Measurements from ENCODE around the gene BST1. TPM values are rescaled to one million over a fixed set of nuclear protein-coding genes. Genes with fewer than 3 reads are reported as not detected.

The BST1 gene
- total and polyA plus RNA-seq, 2 of the 8 experiments (the other 6 are each of a cell fraction or from before 2014, with no cell fraction given): 0.52 to 0.54 TPM

- FAIRE-seq: no peak
- H3K23ac ChIP-seq (ENCODE audit: insufficient read length): no peak overlapping the region
- H3K4me3 ChIP-seq (ENCODE audit: extremely low read depth in 1 of 4, insufficient read depth in 2 of 4, low read depth in 3 of 4, low read length in 4 of 4): no peak overlapping the region
- no peak overlapping the region for H2AFZ ChIP-seq (ENCODE audit: low read length)
- H2AK5ac ChIP-seq (ENCODE audit: low read depth, low read length): no peak overlapping the region
- ChIA-PET CTCF (ENCODE audit: partially characterized antibody) (no interaction called here), POLR2A (ENCODE audit: partially characterized antibody) (no interaction called here)
- no peak overlapping the region for H2BK120ac ChIP-seq (replicated peaks; ENCODE audit: low read depth, low read length)
- TF ChIP-seq MAX (IDR thresholded peaks at IDR 0.05): no peak
- no peak overlapping the region for H4K5ac ChIP-seq (ENCODE audit: insufficient read length, low read depth, low read length)
- no peak overlapping the region for H2BK5ac ChIP-seq (ENCODE audit: low read depth, low read length)
- no peak overlapping the region for H2BK15ac ChIP-seq (ENCODE audit: low read length)
- H2BK20ac ChIP-seq (ENCODE audit: low read length): no peak overlapping the region
- no peak overlapping the region for H4K8ac ChIP-seq (ENCODE audit: extremely low read depth, insufficient read depth, low read length)
- no peak overlapping the region for H3K14ac ChIP-seq (ENCODE audit: insufficient read length)
- H3K79me1 ChIP-seq (ENCODE audit: low read depth, low read length): no peaks in the 10 kb centered on the region
- H3K36me3 ChIP-seq (ENCODE audit: control insufficient read depth in 2 of 4, insufficient read depth in 4 of 4, low read length in 3 of 4): no peaks in the 10 kb centered on the region
- no peak overlapping the region for H3K9ac ChIP-seq (replicated peaks in 1 of 4; ENCODE audit: extremely low read depth in 1 of 4, low read depth in 3 of 4, low read length in 3 of 4)
- no peak overlapping the region for H3K4me2 ChIP-seq (ENCODE audit: insufficient read depth in 1 of 2, low read depth in 2 of 2, low read length in 2 of 2)
- WGBS, 2 experiments (ENCODE audit: extremely low coverage in 1 of 2, insufficient coverage in 1 of 2, insufficient read length in 1 of 2, insufficient replicate concordance in 2 of 2, low coverage in 1 of 2, low lambda C conversion rate in 2 of 2, missing lambda C conversion rate in 1 of 2): 78% methylated on average over 1 of the region's 1 CpG; no CpG with 5 or more reads in 1 of the 2 experiments
- no peaks in the 10 kb centered on the region for H3K4me1 ChIP-seq (replicated peaks in 1 of 4; ENCODE audit: control insufficient read depth in 3 of 4, insufficient read depth in 4 of 4, low read length in 3 of 4)
- no peak for DNase-seq (ENCODE audit: low read depth in 1 of 2, low spot score in 2 of 2)
- H3K23me2 ChIP-seq (ENCODE audit: low read depth, low read length): no peaks in the 10 kb centered on the region
- H4K20me1 ChIP-seq (replicated peaks in 1 of 2; ENCODE audit: control insufficient read depth in 1 of 2, insufficient read depth in 2 of 2, low read length in 2 of 2): no peaks in the 10 kb centered on the region
- no peak overlapping the region for H3K27ac ChIP-seq (ENCODE audit: low read depth, low read length)
- no peak overlapping the region for H3K4ac ChIP-seq (replicated peaks; ENCODE audit: insufficient read length, low read depth, low read length)
- no peak overlapping the region for H3K56ac ChIP-seq (replicated peaks; ENCODE audit: insufficient read length, low read depth, low read length)
- H3K27me3 ChIP-seq (replicated peaks in 1 of 4; ENCODE audit: control insufficient read depth in 3 of 4, extremely low read depth in 1 of 4, insufficient read depth in 3 of 4, low read length in 3 of 4): peaks cover 0 to 1% (median 0%) of the 10 kb centered on the region in 4 experiments; a peak in 1 of 7 replicates
- H2BK12ac ChIP-seq (ENCODE audit: low read depth, low read length): no peak overlapping the region
- no peak overlapping the region for H4K91ac ChIP-seq (replicated peaks; ENCODE audit: insufficient read length, low read length)
- no peaks in the 10 kb centered on the region for H3K9me3 ChIP-seq (ENCODE audit: insufficient read depth in 2 of 2, low read depth in 1 of 2, low read length in 1 of 2)
- no peaks in the 10 kb centered on the region for H3K79me2 ChIP-seq (ENCODE audit: control insufficient read depth in 1 of 2, insufficient read depth in 2 of 2, low read length in 2 of 2)
- H3K18ac ChIP-seq (ENCODE audit: extremely low read depth, low read length): no peak overlapping the region
Observed at GRCh38 chr4:15714141-15714540, 11.3 kb downstream of the BST1 start.
